CD4-positive, alpha-beta memory T cell (primary cell): ENCODE data around the gene COL27A1. TPM values are rescaled to one million over a fixed set of nuclear protein-coding genes. Genes with fewer than 3 reads are reported as not detected.
A peak's percentile ranks its signal among the peaks of the same experiment; 100 is the strongest.

Experiments
- CTCF ChIA-PET: fragments of 350-600 bp; sonication (Branson Sonifier 250); formaldehyde crosslinking; loops from one replicate; lab custom pipeline; 2021; ENCODE audit warnings: inconsistent platforms; ENCODE audit not compliant: partially characterized antibody; lab: Charles Lee
- POLR2A ChIA-PET: fragments of 350-600 bp; sonication (Branson Sonifier 250); formaldehyde crosslinking; loops from one replicate; lab custom pipeline; 2021; ENCODE audit not compliant: partially characterized antibody; lab: Charles Lee
- DNase-seq, 5 donors: peaks; one replicate each; pipeline versions ENCODE4 v3.0.0 to v3.0.0-alpha.2; 2020 to 2022; ENCODE audit warnings: mixed read lengths in 1 of 5
- H3K27ac ChIP-seq: one replicate; pipeline ENCODE4 v1.7.0; 2013; ENCODE audit warnings: low read depth, low read length
- H3K27me3 ChIP-seq: 2 replicates; pipeline ENCODE4 v1.7.0; 2013; ENCODE audit warnings: mild to moderate bottlenecking, low read length, moderate library complexity; ENCODE audit not compliant: insufficient read depth
- H3K36me3 ChIP-seq: 2 replicates; pipeline ENCODE4 v1.7.0; 2013; ENCODE audit warnings: mild to moderate bottlenecking, low read length, moderate library complexity; ENCODE audit not compliant: insufficient read depth
- H3K4me1 ChIP-seq: 2 replicates; pipeline ENCODE4 v1.7.0; 2013; ENCODE audit warnings: mild to moderate bottlenecking, low read length, moderate library complexity; ENCODE audit not compliant: insufficient read depth
- H3K4me3 ChIP-seq, 2 donors: one replicate each; pipeline ENCODE4 v1.7.0; 2013; ENCODE audit warnings: low read length in 2 of 2, mild to moderate bottlenecking in 1 of 2
- H3K9me3 ChIP-seq, 2 donors: one replicate each; pipeline ENCODE4 v1.7.0; 2013; ENCODE audit warnings: low read length in 2 of 2, control low read depth in 1 of 2; ENCODE audit not compliant: control insufficient read depth in 1 of 2
- H3K27ac Mint-ChIP-seq, 7 donors: one replicate each; pipeline ENCODE4 v1.8.0; 2020 to 2021; ENCODE audit warnings: mixed read lengths in 7 of 7, mild to moderate bottlenecking in 6 of 7, inconsistent platforms in 3 of 7, moderate library complexity in 3 of 7
- H3K27me3 Mint-ChIP-seq, 2 donors: one replicate each; pipeline ENCODE4 v1.8.0; 2020 to 2021; ENCODE audit warnings: mixed read lengths in 2 of 2
- H3K36me3 Mint-ChIP-seq, 2 donors: one replicate each; pipeline ENCODE4 v1.8.0; 2020 to 2021; ENCODE audit warnings: mixed read lengths in 2 of 2, inconsistent platforms in 1 of 2, mild to moderate bottlenecking in 1 of 2
- H3K4me1 Mint-ChIP-seq, 4 donors: one replicate each; pipeline ENCODE4 v1.8.0; 2020 to 2021; ENCODE audit warnings: mixed read lengths in 4 of 4, mild to moderate bottlenecking in 1 of 4
- H3K4me3 Mint-ChIP-seq, 8 donors: one replicate each; pipeline ENCODE4 v1.8.0; 2020 to 2021; ENCODE audit warnings: mixed read lengths in 8 of 8, mild to moderate bottlenecking in 7 of 8, moderate library complexity in 6 of 8, inconsistent platforms in 3 of 8
- H3K9me3 Mint-ChIP-seq, 8 donors: one replicate each; pipeline ENCODE4 v1.8.0; 2020 to 2021; ENCODE audit warnings: mixed read lengths in 8 of 8, mild to moderate bottlenecking in 5 of 8, inconsistent platforms in 3 of 8, moderate library complexity in 1 of 8
- intact Hi-C: fragments of 100-400 bp; cut with micrococcal nuclease; formaldehyde crosslinking; loops from one replicate; pipeline ENCODE4 v1.15.1; 2023
- polyA plus RNA-seq, 2 donors: library from polyadenylated mRNA; unstranded; fragments of 300-500 nt; fragmentation: Illumina TruSeq; gene quantifications; one replicate each; pipeline ENCODE4 v1.2.3, GENCODE V29; 2021
- total RNA-seq, 2 experiments: library from RNA; stranded (reverse); gene quantifications; one replicate each; pipeline ENCODE4 v1.2.3, GENCODE V29; 2021

COL27A1 gene
- total and polyA plus RNA-seq, 4 experiments from 2014 or later, result 1.3 TPM; not detected in 2

GRCh38 chr9:114278881-114279570 lies 123.7 kb downstream of the COL27A1 start:
- Histone ChIP-seq H3K36me3 (no peaks in the 10 kb centered on the region), H3K27me3 (no peaks in the 10 kb centered on the region), H3K4me1 (no peaks in the 10 kb centered on the region), H3K9me3 (no peaks in the 10 kb centered on the region), H3K4me3 (no peak overlapping the region), H3K27ac (no peak overlapping the region)
- ChIA-PET CTCF (interaction anchor here (1.4 to 1.7 kb wide), 2 partner anchors 9 to 12 kb away, joined by 3 to 4 read pairs; no protein-coding TSS in a partner anchor), POLR2A (no interaction called here)
- Mint-ChIP-seq H3K4me1 (no peaks in the 10 kb centered on the region), H3K9me3 (peaks cover 0 to 3% (median 0%) of the 10 kb centered on the region in 8 donors), H3K27ac (peak overlapping the region in 1 of 7 donors; percentile 43), H3K27me3 (peaks cover 0 to under 1% of the 10 kb centered on the region in 2 donors), H3K4me3 (no peak overlapping the region), H3K36me3 (no peaks in the 10 kb centered on the region)
- DNase-seq, result peak in 1 of 5 donors; percentile 4
- intact Hi-C loops, result no loop called here

- H3K4me1 Mint-ChIP-seq, result no peaks in the 10 kb centered on the region
Measured at GRCh38 chr9:114279693-114280092, 124.4 kb downstream of the COL27A1 start.

GRCh38 chr9:114280636-114281472 lies 125.5 kb downstream of the COL27A1 start:
- H3K4me1 Mint-ChIP-seq, result no peaks in the 10 kb centered on the region
- DNase-seq, result no peak
- H3K36me3 Mint-ChIP-seq, result no peaks in the 10 kb centered on the region
- intact Hi-C loops, result no loop called here
- H3K27ac Mint-ChIP-seq, result peak overlapping the region in 1 of 7 donors; percentile 2
- POLR2A ChIA-PET, result no interaction called here
- Histone ChIP-seq H3K9me3 (no peaks in the 10 kb centered on the region), H3K4me1 (no peaks in the 10 kb centered on the region), H3K36me3 (no peaks in the 10 kb centered on the region), H3K27me3 (no peaks in the 10 kb centered on the region), H3K27ac (no peak overlapping the region), H3K4me3 (no peak overlapping the region)
- CTCF ChIA-PET, result no interaction called here
- H3K4me3 Mint-ChIP-seq, result no peak overlapping the region
- H3K9me3 Mint-ChIP-seq, result peaks cover 0 to 3% (median 0%) of the 10 kb centered on the region in 8 donors
- H3K27me3 Mint-ChIP-seq, result peaks cover 0 to 1% of the 10 kb centered on the region in 2 donors

More at GRCh38 chr9:114279693-114280092, 124.4 kb downstream of the COL27A1 start:
- H3K9me3 Mint-ChIP-seq, result peaks cover 0 to 3% (median 0%) of the 10 kb centered on the region in 8 donors
- peak in 1 of 5 donors; percentile 19 for DNase-seq
- no peak overlapping the region for H3K4me3 Mint-ChIP-seq
- no peak overlapping the region for H3K27ac Mint-ChIP-seq
- intact Hi-C loops, result no loop called here
- H3K27me3 ChIP-seq, result no peaks in the 10 kb centered on the region
- H3K27ac ChIP-seq, result no peak overlapping the region
- no peaks in the 10 kb centered on the region for H3K36me3 ChIP-seq
- ChIA-PET POLR2A (no interaction called here), CTCF (interaction anchor here (1.4 to 1.7 kb wide), 2 partner anchors 9 to 11 kb away, joined by 3 to 4 read pairs; no protein-coding TSS in a partner anchor)
- peaks cover 0 to 1% of the 10 kb centered on the region in 2 donors for H3K27me3 Mint-ChIP-seq
- H3K36me3 Mint-ChIP-seq, result no peaks in the 10 kb centered on the region
- no peak overlapping the region for H3K4me3 ChIP-seq
- H3K4me1 ChIP-seq, result no peaks in the 10 kb centered on the region
- no peaks in the 10 kb centered on the region for H3K9me3 ChIP-seq

GRCh38 chr9:114281473-114282103 lies 126.3 kb downstream of the COL27A1 start:
- H3K36me3 Mint-ChIP-seq, result no peaks in the 10 kb centered on the region
- CTCF ChIA-PET, result interaction anchor here (0.7 kb wide), 1 partner anchor 9 kb away, joined by 3 read pairs; no protein-coding TSS in a partner anchor
- peak in 1 of 5 donors; percentile 31 for DNase-seq

GRCh38 chr9:114282104-114282485 lies 126.8 kb downstream of the COL27A1 start:
- no peak for DNase-seq
- Mint-ChIP-seq H3K27me3 (peaks cover 0 to 1% of the 10 kb centered on the region in 2 donors), H3K4me3 (no peak overlapping the region), H3K4me1 (no peaks in the 10 kb centered on the region), H3K9me3 (peaks cover 0 to 3% (median 0%) of the 10 kb centered on the region in 8 donors), H3K36me3 (no peaks in the 10 kb centered on the region), H3K27ac (no peak overlapping the region)
- ChIA-PET CTCF (interaction anchor here (0.7 kb wide), 1 partner anchor 9 kb away, joined by 3 read pairs; no protein-coding TSS in a partner anchor), POLR2A (no interaction called here)
- no peaks in the 10 kb centered on the region for H3K27me3 ChIP-seq
- H3K9me3 ChIP-seq, result no peaks in the 10 kb centered on the region
- intact Hi-C loops, result no loop called here
- no peaks in the 10 kb centered on the region for H3K4me1 ChIP-seq
- no peak overlapping the region for H3K4me3 ChIP-seq
- no peaks in the 10 kb centered on the region for H3K36me3 ChIP-seq
- no peak overlapping the region for H3K27ac ChIP-seq

More at GRCh38 chr9:114281473-114282103, 126.3 kb downstream of the COL27A1 start:
- H3K4me3 Mint-ChIP-seq, result no peak overlapping the region
- no peak overlapping the region for H3K27ac ChIP-seq
- no peaks in the 10 kb centered on the region for H3K4me1 Mint-ChIP-seq
- no peaks in the 10 kb centered on the region for H3K4me1 ChIP-seq
- no peaks in the 10 kb centered on the region for H3K27me3 ChIP-seq
- intact Hi-C loops, result no loop called here
- H3K9me3 ChIP-seq, result no peaks in the 10 kb centered on the region
- POLR2A ChIA-PET, result no interaction called here
- H3K36me3 ChIP-seq, result no peaks in the 10 kb centered on the region
- H3K9me3 Mint-ChIP-seq, result peaks cover 0 to 3% (median 0%) of the 10 kb centered on the region in 8 donors
- peaks cover 0 to 1% of the 10 kb centered on the region in 2 donors for H3K27me3 Mint-ChIP-seq
- no peak overlapping the region for H3K27ac Mint-ChIP-seq
- no peak overlapping the region for H3K4me3 ChIP-seq

GRCh38 chr9:114282507-114282906 lies 127.2 kb downstream of the COL27A1 start:
- intact Hi-C loops, result no loop called here
- H3K9me3 Mint-ChIP-seq, result peaks cover 0 to 3% (median 0%) of the 10 kb centered on the region in 8 donors
- Histone ChIP-seq H3K36me3 (no peaks in the 10 kb centered on the region), H3K9me3 (no peaks in the 10 kb centered on the region), H3K27ac (no peak overlapping the region), H3K27me3 (no peaks in the 10 kb centered on the region), H3K4me3 (no peak overlapping the region), H3K4me1 (no peaks in the 10 kb centered on the region)
- no peaks in the 10 kb centered on the region for H3K36me3 Mint-ChIP-seq
- H3K4me1 Mint-ChIP-seq, result no peaks in the 10 kb centered on the region
- ChIA-PET CTCF (no interaction called here), POLR2A (no interaction called here)
- H3K4me3 Mint-ChIP-seq, result no peak overlapping the region
- H3K27me3 Mint-ChIP-seq, result peaks cover 0 to 1% of the 10 kb centered on the region in 2 donors
- H3K27ac Mint-ChIP-seq, result peak overlapping the region in 1 of 7 donors; percentile 25
- no peak for DNase-seq
